PFSK-1 (cell line): ENCODE measurements around the gene S100Z.

Experiments used
- POLR2AphosphoS5 ChIP-seq: IDR thresholded peaks from 2 replicates; pipeline ENCODE4 v1.6.1; 2012; ENCODE audit warnings: low read depth, mild to moderate bottlenecking, control low read depth, low read length, moderate library complexity
- TAF1 ChIP-seq: IDR thresholded peaks from 2 replicates; pipeline ENCODE4 v1.6.1; 2012; ENCODE audit warnings: low read length, control low read depth, borderline replicate concordance; ENCODE audit not compliant: insufficient read depth
- TF ChIP-seq, protein P1 (sequence below), 2 experiments: IDR thresholded peaks; 2 replicates each; pipeline versions ENCODE4 v1.6.1 to v1.8.0; 2011 to 2012; ENCODE audit warnings: low read depth in 2 of 2, low read length in 2 of 2, control low read depth in 1 of 2, inconsistent platforms in 1 of 2, mild to moderate bottlenecking in 1 of 2, moderate library complexity in 1 of 2; ENCODE audit not compliant: insufficient read depth in 1 of 2

DNA sequence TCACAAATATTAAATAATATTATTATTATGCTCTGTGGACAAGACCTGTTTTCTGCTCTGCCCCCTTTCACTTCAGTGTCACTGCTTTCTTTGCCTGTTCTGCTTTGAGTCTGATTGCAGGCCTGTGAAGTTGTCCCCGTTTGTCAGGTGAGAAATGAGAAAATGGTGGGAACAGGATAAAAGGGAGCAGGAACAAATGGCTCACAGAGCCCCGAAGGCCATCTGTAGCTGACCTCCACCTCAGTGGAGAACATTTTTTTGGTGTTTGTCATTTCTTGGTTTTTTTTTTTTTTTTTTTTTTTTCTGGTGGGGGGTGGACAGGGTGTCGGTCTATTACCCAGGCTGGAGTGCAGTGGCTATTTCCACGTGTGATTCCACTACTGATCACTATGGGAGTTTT is 13.2 kb upstream of the S100Z start:
- TF ChIP-seq POLR2AphosphoS5 (no peak), TAF1 (no peak)
- TF ChIP-seq, protein P1, sequence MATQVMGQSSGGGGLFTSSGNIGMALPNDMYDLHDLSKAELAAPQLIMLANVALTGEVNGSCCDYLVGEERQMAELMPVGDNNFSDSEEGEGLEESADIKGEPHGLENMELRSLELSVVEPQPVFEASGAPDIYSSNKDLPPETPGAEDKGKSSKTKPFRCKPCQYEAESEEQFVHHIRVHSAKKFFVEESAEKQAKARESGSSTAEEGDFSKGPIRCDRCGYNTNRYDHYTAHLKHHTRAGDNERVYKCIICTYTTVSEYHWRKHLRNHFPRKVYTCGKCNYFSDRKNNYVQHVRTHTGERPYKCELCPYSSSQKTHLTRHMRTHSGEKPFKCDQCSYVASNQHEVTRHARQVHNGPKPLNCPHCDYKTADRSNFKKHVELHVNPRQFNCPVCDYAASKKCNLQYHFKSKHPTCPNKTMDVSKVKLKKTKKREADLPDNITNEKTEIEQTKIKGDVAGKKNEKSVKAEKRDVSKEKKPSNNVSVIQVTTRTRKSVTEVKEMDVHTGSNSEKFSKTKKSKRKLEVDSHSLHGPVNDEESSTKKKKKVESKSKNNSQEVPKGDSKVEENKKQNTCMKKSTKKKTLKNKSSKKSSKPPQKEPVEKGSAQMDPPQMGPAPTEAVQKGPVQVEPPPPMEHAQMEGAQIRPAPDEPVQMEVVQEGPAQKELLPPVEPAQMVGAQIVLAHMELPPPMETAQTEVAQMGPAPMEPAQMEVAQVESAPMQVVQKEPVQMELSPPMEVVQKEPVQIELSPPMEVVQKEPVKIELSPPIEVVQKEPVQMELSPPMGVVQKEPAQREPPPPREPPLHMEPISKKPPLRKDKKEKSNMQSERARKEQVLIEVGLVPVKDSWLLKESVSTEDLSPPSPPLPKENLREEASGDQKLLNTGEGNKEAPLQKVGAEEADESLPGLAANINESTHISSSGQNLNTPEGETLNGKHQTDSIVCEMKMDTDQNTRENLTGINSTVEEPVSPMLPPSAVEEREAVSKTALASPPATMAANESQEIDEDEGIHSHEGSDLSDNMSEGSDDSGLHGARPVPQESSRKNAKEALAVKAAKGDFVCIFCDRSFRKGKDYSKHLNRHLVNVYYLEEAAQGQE (IDR thresholded peaks at IDR 0.05; ENCODE audit: insufficient read depth in 1 of 2, low read depth in 2 of 2, low read length in 2 of 2), result no peak
